GM12878 (cell line): Measurements from ENCODE around the gene PRRC2C. TPM values are rescaled to one million over a fixed set of nuclear protein-coding genes. Genes with fewer than 3 reads are reported as not detected.

ENCODE experiments used
- ATAC-seq: fragments of 200-7000 bp; cut with Tn5 transposase; 3 replicates; pipeline ENCODE4 v1.9.1; 2020; ENCODE audit warnings: mild to moderate bottlenecking, moderate library complexity
- BruUV-seq: library from RNA; stranded (reverse); fragments of 400-500 nt; replicated peaks from 2 replicates; lab custom pipeline; 2021; lab: Mats Ljungman, UMichigan
- CTCF ChIA-PET: fragments of 300-600 bp; sonication (Branson Sonifier 250); formaldehyde crosslinking; extraction: SDS; loops from one replicate; lab custom pipeline; 2021; ENCODE audit warnings: inconsistent platforms; lab: Yijun Ruan, JAX
- POLR2A ChIA-PET: fragments of 350-600 bp; formaldehyde crosslinking; extraction: SDS; loops from one replicate; lab custom pipeline; 2021; ENCODE audit warnings: inconsistent platforms; lab: Charles Lee
- RAD21 ChIA-PET: fragments of 300-600 bp; sonication (Branson Sonifier 250); formaldehyde crosslinking; loops from one replicate; lab custom pipeline; 2023; ENCODE audit warnings: antibody characterized with exemption; ENCODE audit not compliant: unreplicated experiment; lab: Charles Lee
- SMC1A ChIA-PET: fragments of 300-600 bp; sonication (Branson Sonifier 250); formaldehyde crosslinking; loops from one replicate; lab custom pipeline; 2023; ENCODE audit not compliant: unreplicated experiment, uncharacterized antibody; lab: Charles Lee
- DNase-seq: peaks from one replicate; pipeline ENCODE4 v3.0.0-alpha.2; 2011; ENCODE audit warnings: low read depth, low spot score
- FAIRE-seq: peaks from 3 replicates; lab custom pipeline; 2011; peaks lifted over from hg19 to GRCh38; lab: Jason Lieb, UNC
- H2AFZ ChIP-seq: 2 replicates; pipeline ENCODE4 v1.6.0; 2011; ENCODE audit warnings: low read depth, low read length, control low read depth; ENCODE audit not compliant: control insufficient read depth
- H3K27ac ChIP-seq: 2 replicates; pipeline ENCODE4 v1.5.1; 2011; ENCODE audit warnings: control low read depth; ENCODE audit not compliant: control insufficient read depth, insufficient read depth
- H3K27me3 ChIP-seq, 2 experiments: replicated peaks in 1 of 2; 2 replicates each; pipeline versions ENCODE4 v1.6.0 to v1.6.1; 2011; ENCODE audit warnings: low read length in 1 of 2; ENCODE audit not compliant: control insufficient read depth in 2 of 2, insufficient read depth in 2 of 2
- H3K36me3 ChIP-seq, 2 experiments: 2 replicates each; pipeline ENCODE4 v1.5.1; 2011; ENCODE audit warnings: low read length in 1 of 2; ENCODE audit not compliant: control insufficient read depth in 2 of 2, insufficient read depth in 2 of 2
- H3K4me1 ChIP-seq: 2 replicates; pipeline ENCODE4 v1.6.1; 2011; ENCODE audit warnings: mild to moderate bottlenecking, low read length, moderate library complexity, mixed read lengths; ENCODE audit not compliant: control insufficient read depth, insufficient read depth
- H3K4me2 ChIP-seq: 2 replicates; pipeline ENCODE4 v1.6.0; 2011; ENCODE audit warnings: control low read depth; ENCODE audit not compliant: control insufficient read depth, insufficient read depth
- H3K4me3 ChIP-seq: fragments of 200-600 bp; sonication (generic); 2 replicates; pipeline ENCODE4 v1.5.1; 2016
- H3K79me2 ChIP-seq: 2 replicates; pipeline ENCODE4 v1.6.0; 2011; ENCODE audit warnings: low read length; ENCODE audit not compliant: control insufficient read depth, insufficient read depth
- H3K9ac ChIP-seq: 2 replicates; pipeline ENCODE4 v1.8.0; 2011; ENCODE audit warnings: low read length, control low read depth, mixed read lengths; ENCODE audit not compliant: control insufficient read depth, insufficient read depth
- H3K9me3 ChIP-seq: replicated peaks from 3 replicates; pipeline ENCODE4 v1.5.1; 2011; ENCODE audit warnings: mild to moderate bottlenecking, low read length; ENCODE audit not compliant: control insufficient read depth, insufficient read depth
- H4K20me1 ChIP-seq: 2 replicates; pipeline ENCODE4 v1.6.0; 2011; ENCODE audit not compliant: control insufficient read depth, insufficient read depth
- BMI1 ChIP-seq: fragments of 450-650 bp; IDR thresholded peaks from 2 replicates; pipeline ENCODE4 v1.6.1; 2016; ENCODE audit warnings: mild to moderate bottlenecking, moderate library complexity, borderline replicate concordance
- CBX3 ChIP-seq: fragments of 200-600 bp; sonication (generic); IDR thresholded peaks from 2 replicates; pipeline ENCODE4 v1.6.1; 2016; ENCODE audit warnings: low read depth, borderline replicate concordance
- IRF4 ChIP-seq: IDR thresholded peaks from 2 replicates; pipeline ENCODE4 v1.6.1; 2011; ENCODE audit warnings: low read depth, low read length
- JUND ChIP-seq: IDR thresholded peaks from 2 replicates; pipeline ENCODE4 v1.6.1; 2012; ENCODE audit warnings: low read depth, mild to moderate bottlenecking, low read length, improper control_type of control experiment, moderate library complexity
- NFYB ChIP-seq: IDR thresholded peaks from 2 replicates; pipeline ENCODE4 v1.6.1; 2011; ENCODE audit warnings: low read depth, mild to moderate bottlenecking, low read length, improper control_type of control experiment, moderate library complexity; ENCODE audit not compliant: insufficient read depth
- NR2C2 ChIP-seq: IDR thresholded peaks from 2 replicates; pipeline ENCODE4 v1.6.1; 2011; ENCODE audit warnings: borderline replicate concordance, low read depth; ENCODE audit not compliant: control insufficient read depth, insufficient read length
- NRF1 ChIP-seq: conservative IDR thresholded peaks from 2 replicates; pipeline ENCODE4 v1.6.1; 2011; ENCODE audit warnings: mild to moderate bottlenecking, low read depth, low read length, improper control_type of control experiment
- PAX8 ChIP-seq: fragments of 450-650 bp; IDR thresholded peaks from 2 replicates; pipeline ENCODE4 v1.6.1; 2017; ENCODE audit warnings: mild to moderate bottlenecking, moderate library complexity
- PML ChIP-seq: IDR thresholded peaks from 2 replicates; pipeline ENCODE4 v1.6.1; 2012; ENCODE audit warnings: low read length, inconsistent platforms
- POLR2AphosphoS5 ChIP-seq: IDR thresholded peaks from 2 replicates; pipeline ENCODE4 v1.6.1; 2011; ENCODE audit warnings: mild to moderate bottlenecking, low read length, inconsistent platforms
- SMAD5 ChIP-seq: IDR thresholded peaks from 2 replicates; pipeline ENCODE4 v1.6.1; 2016; ENCODE audit warnings: antibody characterized with exemption, low read depth
- SREBF1 ChIP-seq: IDR thresholded peaks from 2 replicates; pipeline ENCODE4 v1.6.1; 2012; ENCODE audit warnings: mild to moderate bottlenecking, low read length
- STAT1 ChIP-seq: fragments of 450-650 bp; conservative IDR thresholded peaks from 2 replicates; pipeline ENCODE4 v1.6.1; 2014; ENCODE audit warnings: antibody characterized with exemption, mild to moderate bottlenecking
- SUPT20H ChIP-seq: IDR thresholded peaks from 2 replicates; pipeline ENCODE4 v1.6.1; 2011; ENCODE audit warnings: low read depth, mild to moderate bottlenecking, low read length, moderate library complexity, borderline replicate concordance; ENCODE audit not compliant: control insufficient read depth
- TCF12 ChIP-seq: IDR thresholded peaks from 2 replicates; pipeline ENCODE4 v1.6.1; 2011; ENCODE audit warnings: low read depth, mild to moderate bottlenecking, low read length
- in situ Hi-C: fragments of 300-500 bp; cut with MboI; formaldehyde crosslinking; loops from 9 replicates; pipeline ENCODE4 v1.14.3; 2018; ENCODE audit warnings: mixed read lengths
- intact Hi-C: fragments of 100-400 bp; cut with micrococcal nuclease; formaldehyde crosslinking; loops from one replicate; pipeline ENCODE4 v1.14.2; 2022; ENCODE audit not compliant: unreplicated experiment
- polyA plus RNA-seq, 11 experiments: library from polyadenylated mRNA; depleted of rRNA in 4 of 11; unstranded in 6 of 11; stranded (reverse) in 5 of 11; fragments of >200 nt; fragmentation: Nextera tagmentation in 4 of 11; fragmentation: Illumina TruSeq in 1 of 11; extraction: Ambion mirVana in 4 of 11; extraction: Trizol in 1 of 11; gene quantifications; 1 replicate in 1 of 11; 2 replicates in 10 of 11; pipeline versions ENCODE4 v1.2.1 to v1.2.3, GENCODE V29; 2011 to 2016; ENCODE audit warnings: inconsistent platforms in 2 of 11, missing spikeins in 2 of 11, low read depth in 1 of 11
- total RNA-seq, 4 experiments: library from RNA; depleted of rRNA in 3 of 4; stranded (reverse); fragments of >200 nt in 3 of 4; fragmentation: Illumina TruSeq in 1 of 4; extraction: Trizol in 1 of 4; gene quantifications; 2 replicates each; pipeline versions ENCODE4 v1.2.1 to v1.2.3, GENCODE V29; 2013 to 2021
- TF ChIP-seq, protein P1 (sequence below): IDR thresholded peaks from 2 replicates; pipeline ENCODE4 v1.6.1; 2011; ENCODE audit warnings: borderline replicate concordance, low read depth, mild to moderate bottlenecking, moderate library complexity, low read length; ENCODE audit not compliant: insufficient read depth, poor library complexity, severe bottlenecking
- TF ChIP-seq, protein P2 (sequence below): IDR thresholded peaks from 2 replicates; pipeline ENCODE4 v1.6.1; 2011; ENCODE audit warnings: low read depth, low read length, improper control_type of control experiment, borderline replicate concordance
- TF ChIP-seq, protein P3 (sequence below): fragments of 450-650 bp; conservative IDR thresholded peaks from 2 replicates; pipeline ENCODE4 v1.6.1; 2017; ENCODE audit warnings: mild to moderate bottlenecking, moderate library complexity

The PRRC2C gene
- total and polyA plus RNA-seq, 10 of the 15 experiments (the other 5 are each of a cell fraction or from before 2014, with no cell fraction given), result 53.4 to 182 (median 91.8) TPM

DNA sequence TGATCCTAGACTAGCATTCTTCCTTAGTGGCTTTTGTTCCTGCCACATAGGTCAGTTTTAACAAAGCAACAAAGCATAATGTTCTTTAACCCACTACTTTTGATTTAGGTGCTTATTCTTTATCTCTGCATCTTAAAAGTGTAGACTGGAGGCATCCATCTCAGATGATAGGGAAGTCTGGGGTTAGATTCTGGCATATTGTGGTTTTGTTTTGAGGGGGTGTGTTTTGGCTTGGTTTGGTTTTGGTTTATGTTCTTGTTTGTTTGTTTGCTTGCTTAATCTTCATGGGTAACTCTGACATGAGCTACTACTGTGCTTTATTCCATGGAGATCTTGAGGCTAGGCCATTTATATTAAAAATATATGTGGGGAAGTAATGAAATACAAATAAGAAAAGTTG is 96.4 kb downstream of the PRRC2C start:
- no peak overlapping the region for H3K27ac ChIP-seq
- H3K9me3 ChIP-seq, result no peaks in the 10 kb centered on the region
- peaks cover 15 to 28% of the 10 kb centered on the region in 2 experiments for H3K36me3 ChIP-seq
- no peak for FAIRE-seq
- H3K4me2 ChIP-seq, result no peak overlapping the region
- ChIA-PET RAD21 (interaction anchor here (1.0 to 2.4 kb wide), 2 partner anchors 63 to 97 kb away, joined by 3 to 12 read pairs; partner anchors contain the start of gene PRRC2C), SMC1A (interaction anchor here (1.0 to 1.8 kb wide), 4 partner anchors 26 to 97 kb away, joined by 3 to 7 read pairs (median 4); no protein-coding TSS in a partner anchor), POLR2A (no interaction called here), CTCF (interaction anchor here (0.8 to 2.5 kb wide), 5 partner anchors 10 to 136 kb away, joined by 3 to 20 read pairs (median 6); no protein-coding TSS in a partner anchor)
- H3K79me2 ChIP-seq, result no peaks in the 10 kb centered on the region
- intact Hi-C loops, result loop anchor here (5.0 kb wide), 1 partner anchor 44 kb away; no protein-coding TSS in a partner anchor
- H3K4me3 ChIP-seq, result no peak overlapping the region
- H3K4me1 ChIP-seq, result no peaks in the 10 kb centered on the region
- H2AFZ ChIP-seq, result no peak overlapping the region
- H3K27me3 ChIP-seq, result no peaks in the 10 kb centered on the region
- no TSS peak for BruUV-seq
- ATAC-seq, result no peak
- H4K20me1 ChIP-seq, result no peaks in the 10 kb centered on the region
- no peak for DNase-seq
- in situ Hi-C loops, result no loop called here
- H3K9ac ChIP-seq, result no peak overlapping the region
- TF ChIP-seq TCF12 (no peak), NRF1 (no peak), SMAD5 (no peak), NFYB (no peak), STAT1 (no peak), PML (no peak), NR2C2 (no peak), SREBF1 (no peak), CBX3 (no peak), IRF4 (no peak), POLR2AphosphoS5 (no peak), PAX8 (no peak), SUPT20H (no peak), JUND (no peak), BMI1 (no peak)
- TF ChIP-seq, protein P1, sequence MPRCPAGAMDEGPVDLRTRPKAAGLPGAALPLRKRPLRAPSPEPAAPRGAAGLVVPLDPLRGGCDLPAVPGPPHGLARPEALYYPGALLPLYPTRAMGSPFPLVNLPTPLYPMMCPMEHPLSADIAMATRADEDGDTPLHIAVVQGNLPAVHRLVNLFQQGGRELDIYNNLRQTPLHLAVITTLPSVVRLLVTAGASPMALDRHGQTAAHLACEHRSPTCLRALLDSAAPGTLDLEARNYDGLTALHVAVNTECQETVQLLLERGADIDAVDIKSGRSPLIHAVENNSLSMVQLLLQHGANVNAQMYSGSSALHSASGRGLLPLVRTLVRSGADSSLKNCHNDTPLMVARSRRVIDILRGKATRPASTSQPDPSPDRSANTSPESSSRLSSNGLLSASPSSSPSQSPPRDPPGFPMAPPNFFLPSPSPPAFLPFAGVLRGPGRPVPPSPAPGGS, result no peak
- TF ChIP-seq, protein P2, sequence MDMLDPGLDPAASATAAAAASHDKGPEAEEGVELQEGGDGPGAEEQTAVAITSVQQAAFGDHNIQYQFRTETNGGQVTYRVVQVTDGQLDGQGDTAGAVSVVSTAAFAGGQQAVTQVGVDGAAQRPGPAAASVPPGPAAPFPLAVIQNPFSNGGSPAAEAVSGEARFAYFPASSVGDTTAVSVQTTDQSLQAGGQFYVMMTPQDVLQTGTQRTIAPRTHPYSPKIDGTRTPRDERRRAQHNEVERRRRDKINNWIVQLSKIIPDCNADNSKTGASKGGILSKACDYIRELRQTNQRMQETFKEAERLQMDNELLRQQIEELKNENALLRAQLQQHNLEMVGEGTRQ, result no peak
- TF ChIP-seq, protein P3, sequence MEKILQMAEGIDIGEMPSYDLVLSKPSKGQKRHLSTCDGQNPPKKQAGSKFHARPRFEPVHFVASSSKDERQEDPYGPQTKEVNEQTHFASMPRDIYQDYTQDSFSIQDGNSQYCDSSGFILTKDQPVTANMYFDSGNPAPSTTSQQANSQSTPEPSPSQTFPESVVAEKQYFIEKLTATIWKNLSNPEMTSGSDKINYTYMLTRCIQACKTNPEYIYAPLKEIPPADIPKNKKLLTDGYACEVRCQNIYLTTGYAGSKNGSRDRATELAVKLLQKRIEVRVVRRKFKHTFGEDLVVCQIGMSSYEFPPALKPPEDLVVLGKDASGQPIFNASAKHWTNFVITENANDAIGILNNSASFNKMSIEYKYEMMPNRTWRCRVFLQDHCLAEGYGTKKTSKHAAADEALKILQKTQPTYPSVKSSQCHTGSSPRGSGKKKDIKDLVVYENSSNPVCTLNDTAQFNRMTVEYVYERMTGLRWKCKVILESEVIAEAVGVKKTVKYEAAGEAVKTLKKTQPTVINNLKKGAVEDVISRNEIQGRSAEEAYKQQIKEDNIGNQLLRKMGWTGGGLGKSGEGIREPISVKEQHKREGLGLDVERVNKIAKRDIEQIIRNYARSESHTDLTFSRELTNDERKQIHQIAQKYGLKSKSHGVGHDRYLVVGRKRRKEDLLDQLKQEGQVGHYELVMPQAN, result no peak
